Mononuclear cell (primary cell): ENCODE measurements around the gene GASK1A. TPM values are rescaled to one million over a fixed set of nuclear protein-coding genes. Genes with fewer than 3 reads are reported as not detected.

ENCODE experiments used
- H3K27me3 ChIP-seq: 2 replicates; pipeline ENCODE4 v1.6.0; 2011; ENCODE audit warnings: low read length, control low read depth; ENCODE audit not compliant: insufficient read depth
- H3K4me1 ChIP-seq: 2 replicates; pipeline ENCODE4 v1.5.1; 2011; ENCODE audit warnings: mild to moderate bottlenecking, low read length, control low read depth; ENCODE audit not compliant: insufficient read depth
- H3K4me3 ChIP-seq: 2 replicates; pipeline ENCODE4 v1.5.1; 2011; ENCODE audit warnings: mild to moderate bottlenecking, low read length, moderate library complexity
- H3K9me3 ChIP-seq: 2 replicates; pipeline ENCODE4 v1.5.1; 2011; ENCODE audit warnings: low read depth, mild to moderate bottlenecking, control low read depth, low read length
- total RNA-seq: library from RNA; depleted of rRNA; stranded (reverse); fragments of >200 nt; gene quantifications from one replicate; pipeline ENCODE4 v1.2.3, GENCODE V29; 2012

GASK1A gene
- total RNA-seq, 1 donor: 0.10 TPM

- H3K27me3 ChIP-seq: no peaks in the 10 kb centered on the region
- H3K9me3 ChIP-seq: no peaks in the 10 kb centered on the region
- H3K4me1 ChIP-seq: no peaks in the 10 kb centered on the region
- H3K4me3 ChIP-seq: no peak overlapping the region
Observed at GRCh38 chr3:43072361-43072760, 93.2 kb downstream of the GASK1A start.

GRCh38 chr3:43073116-43073835 is 94.2 kb downstream of the GASK1A start:
- H3K27me3 ChIP-seq: no peaks in the 10 kb centered on the region

DNA sequence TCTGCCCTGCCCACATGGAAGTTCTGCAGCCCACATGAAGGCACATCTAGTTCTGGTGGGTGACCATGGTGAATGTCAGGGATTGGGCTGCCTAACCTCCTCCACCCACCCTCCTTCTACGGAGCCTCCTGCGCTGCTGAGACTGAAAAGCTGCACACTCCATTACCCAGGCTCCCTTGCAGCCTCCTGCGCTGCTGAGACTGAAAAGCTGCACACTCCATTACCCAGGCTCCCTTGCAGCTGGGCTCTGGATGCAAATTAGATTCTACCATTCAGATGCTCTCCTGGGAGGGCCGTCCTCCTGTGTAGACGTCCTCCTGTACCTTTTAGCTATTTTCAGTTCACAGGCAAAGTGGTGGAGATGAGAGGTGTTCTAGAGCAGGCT is 94.7 kb downstream of the GASK1A start:
- no peaks in the 10 kb centered on the region for H3K4me1 ChIP-seq
- H3K4me3 ChIP-seq: no peak overlapping the region
- no peaks in the 10 kb centered on the region for H3K27me3 ChIP-seq
- H3K9me3 ChIP-seq: no peaks in the 10 kb centered on the region

More at GRCh38 chr3:43073116-43073835, 94.2 kb downstream of the GASK1A start:
- Histone ChIP-seq H3K4me3 (no peak overlapping the region), H3K4me1 (no peaks in the 10 kb centered on the region), H3K9me3 (no peaks in the 10 kb centered on the region)

GRCh38 chr3:43074482-43074881 is 95.4 kb downstream of the GASK1A start:
- Histone ChIP-seq H3K4me1 (no peaks in the 10 kb centered on the region), H3K4me3 (no peak overlapping the region), H3K9me3 (no peaks in the 10 kb centered on the region), H3K27me3 (no peaks in the 10 kb centered on the region)

- H3K27me3 ChIP-seq: no peaks in the 10 kb centered on the region
Observed at GRCh38 chr3:43074901-43075689, 96.0 kb downstream of the GASK1A start.

GRCh38 chr3:43075904-43076661 is 97.0 kb downstream of the GASK1A start:
- no peaks in the 10 kb centered on the region for H3K4me1 ChIP-seq
- no peaks in the 10 kb centered on the region for H3K9me3 ChIP-seq
- H3K27me3 ChIP-seq: no peaks in the 10 kb centered on the region
- H3K4me3 ChIP-seq: no peak overlapping the region

More at GRCh38 chr3:43074901-43075689, 96.0 kb downstream of the GASK1A start:
- H3K4me1 ChIP-seq: no peaks in the 10 kb centered on the region
- H3K4me3 ChIP-seq: no peak overlapping the region
- no peaks in the 10 kb centered on the region for H3K9me3 ChIP-seq

DNA sequence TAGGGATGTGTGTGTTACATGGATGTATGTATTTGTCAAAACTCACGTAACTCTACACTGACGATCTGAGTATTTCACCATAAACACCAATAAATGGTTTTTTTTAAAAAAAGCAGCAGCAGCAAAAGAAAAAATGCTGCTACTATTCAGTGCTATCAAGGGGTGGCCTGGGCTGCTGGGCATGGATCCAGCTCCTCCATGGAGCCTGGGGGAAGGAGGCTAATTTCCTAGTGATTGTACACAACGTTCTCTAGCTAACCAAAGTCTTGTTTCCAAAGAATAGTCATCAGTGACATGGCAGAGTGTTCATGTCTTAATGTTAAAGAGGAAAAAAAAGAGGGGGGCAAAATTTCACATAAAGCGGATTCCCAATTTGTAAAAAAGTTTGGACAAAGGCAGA is 97.7 kb downstream of the GASK1A start:
- Histone ChIP-seq H3K9me3 (no peaks in the 10 kb centered on the region), H3K4me1 (no peaks in the 10 kb centered on the region), H3K4me3 (no peak overlapping the region), H3K27me3 (no peaks in the 10 kb centered on the region)

DNA sequence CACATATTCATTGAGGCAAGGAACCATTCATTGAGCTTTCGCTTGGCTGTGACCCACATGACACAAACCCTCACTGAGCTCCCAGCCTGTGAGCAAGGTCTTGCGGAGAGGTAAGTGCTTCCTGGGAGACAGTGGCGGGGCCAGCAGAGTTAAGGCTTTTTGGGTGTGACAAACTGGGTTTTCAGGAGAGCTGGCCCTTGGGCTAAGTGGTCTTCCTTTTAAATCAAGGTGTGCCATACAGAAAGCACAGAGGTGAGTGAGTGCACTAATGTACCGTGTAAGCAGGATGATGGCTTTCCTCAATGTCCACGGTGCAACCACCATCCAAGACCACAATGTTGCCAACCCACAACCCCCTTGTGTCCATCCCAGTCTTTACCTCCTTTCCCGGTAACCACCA is 98.2 kb downstream of the GASK1A start:
- no peaks in the 10 kb centered on the region for H3K27me3 ChIP-seq
- H3K4me3 ChIP-seq: no peak overlapping the region
- no peaks in the 10 kb centered on the region for H3K4me1 ChIP-seq
- no peaks in the 10 kb centered on the region for H3K9me3 ChIP-seq

- no peaks in the 10 kb centered on the region for H3K4me1 ChIP-seq
Observed at GRCh38 chr3:43077707-43078106, 98.6 kb downstream of the GASK1A start.

DNA sequence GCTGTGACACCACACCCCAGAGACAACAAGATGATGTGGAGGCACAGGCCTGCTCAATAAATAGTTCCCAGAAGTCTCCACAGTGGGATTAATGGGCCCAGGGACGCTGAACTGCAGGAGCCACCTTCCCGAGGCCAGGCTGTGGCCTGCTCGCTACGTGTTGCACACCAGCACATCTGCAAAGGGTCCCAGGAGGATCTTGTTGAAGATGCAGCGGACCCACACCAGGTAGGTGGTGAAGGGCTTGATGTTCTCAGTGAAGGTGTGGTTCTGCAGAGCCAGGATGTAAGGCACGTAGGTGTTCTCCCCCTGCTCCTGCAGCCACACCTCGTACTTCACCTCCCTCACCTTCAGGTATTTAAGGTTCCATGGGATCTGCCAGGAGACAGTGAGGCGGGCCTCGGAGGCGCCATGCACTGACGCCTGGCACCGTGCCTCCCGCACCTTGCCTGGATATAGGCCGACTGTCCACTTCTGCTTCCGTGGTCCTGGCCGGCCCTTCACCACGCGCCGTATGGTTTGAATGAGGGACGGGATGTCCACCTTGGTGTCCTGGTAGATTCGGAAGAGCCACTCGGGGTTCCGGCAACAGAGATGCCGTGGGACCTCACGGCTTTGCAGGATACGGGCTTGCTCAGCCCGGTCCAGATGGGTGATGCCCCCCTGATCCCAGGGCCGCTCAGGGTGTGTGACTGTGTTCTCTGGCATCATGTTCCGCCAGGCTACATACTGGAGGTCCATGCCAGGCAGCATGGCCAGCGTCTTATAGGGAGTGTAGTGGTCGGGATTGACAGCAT is 100.6 kb downstream of the GASK1A start:
- Histone ChIP-seq H3K4me1 (no peaks in the 10 kb centered on the region), H3K27me3 (no peaks in the 10 kb centered on the region), H3K9me3 (no peaks in the 10 kb centered on the region), H3K4me3 (no peak overlapping the region)

More at GRCh38 chr3:43077707-43078106, 98.6 kb downstream of the GASK1A start:
- H3K4me3 ChIP-seq: no peak overlapping the region
- H3K9me3 ChIP-seq: no peaks in the 10 kb centered on the region
- no peaks in the 10 kb centered on the region for H3K27me3 ChIP-seq

DNA sequence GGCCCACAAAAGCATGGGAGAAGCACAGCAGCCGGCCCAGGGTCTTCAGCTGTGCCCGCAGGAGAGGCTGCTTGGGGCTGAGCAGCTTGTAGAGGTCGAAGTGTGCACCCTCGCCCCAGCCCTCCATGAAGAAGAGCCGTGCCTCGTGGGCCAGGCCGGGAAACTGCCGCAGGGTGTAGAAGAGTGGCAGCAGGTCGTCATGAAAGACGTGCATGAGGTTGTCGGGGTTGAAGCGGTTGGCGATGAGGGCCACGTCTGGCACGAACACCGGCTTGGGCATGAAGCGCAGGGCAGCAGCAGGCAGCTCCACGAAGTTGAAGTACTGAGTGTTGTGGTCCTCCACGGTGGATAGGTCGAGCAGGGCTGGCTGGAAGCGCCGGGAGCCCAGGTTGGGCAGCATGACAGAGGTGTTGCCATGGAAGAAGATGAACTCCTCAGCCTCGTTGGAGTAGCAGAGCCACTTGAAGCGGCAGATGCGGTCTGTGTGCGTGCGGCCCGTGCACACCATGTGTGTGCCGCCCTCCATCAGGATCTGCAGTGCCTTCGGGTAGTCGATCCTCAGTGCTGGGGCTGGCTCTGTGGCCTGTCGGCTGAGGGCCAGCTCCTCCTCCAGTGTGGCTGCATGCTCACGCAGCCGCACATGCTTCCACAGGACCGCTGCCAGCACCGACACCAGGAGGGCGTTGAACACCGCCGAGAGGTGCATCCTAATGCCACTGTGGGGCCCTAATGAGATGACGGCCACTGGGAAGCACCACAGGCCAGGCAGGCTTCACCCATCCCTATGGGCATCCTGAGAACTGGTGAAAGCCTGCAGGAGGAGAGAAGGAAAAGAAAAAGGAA is 101.8 kb downstream of the GASK1A start:
- Histone ChIP-seq H3K9me3 (no peaks in the 10 kb centered on the region), H3K27me3 (no peaks in the 10 kb centered on the region), H3K4me3 (no peak overlapping the region), H3K4me1 (no peaks in the 10 kb centered on the region)

GRCh38 chr3:43081796-43082195 is 102.7 kb downstream of the GASK1A start:
- H3K4me3 ChIP-seq: no peak overlapping the region
- no peaks in the 10 kb centered on the region for H3K4me1 ChIP-seq
- H3K27me3 ChIP-seq: no peaks in the 10 kb centered on the region
- no peaks in the 10 kb centered on the region for H3K9me3 ChIP-seq

DNA sequence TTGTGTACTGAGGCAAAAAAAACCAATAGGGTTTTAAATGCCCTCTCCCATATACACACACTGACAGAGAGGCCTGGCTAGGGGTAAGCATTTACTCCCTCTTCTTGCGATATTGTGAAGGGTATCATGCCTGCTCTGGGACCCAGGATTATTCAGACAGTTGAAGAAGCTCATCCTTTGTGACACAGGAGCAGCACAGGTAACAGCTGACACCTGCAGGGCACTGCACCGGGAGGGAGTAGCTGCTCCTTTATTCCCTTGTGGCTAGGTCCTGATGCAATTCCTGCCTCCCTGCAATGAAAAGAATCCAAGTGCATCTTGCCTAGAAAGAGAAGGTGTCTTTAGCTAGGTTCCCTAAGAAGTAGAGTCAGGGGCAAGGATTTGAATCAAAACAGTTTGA is 103.3 kb downstream of the GASK1A start:
- no peak overlapping the region for H3K4me3 ChIP-seq
- no peaks in the 10 kb centered on the region for H3K9me3 ChIP-seq
- H3K27me3 ChIP-seq: no peaks in the 10 kb centered on the region
- no peaks in the 10 kb centered on the region for H3K4me1 ChIP-seq
